ENCODE measurements around the gene NIPAL1.
"Not testable (repeated sequence)": the region's sequence is repeated elsewhere in the genome, so short reads cannot be mapped to it uniquely, and the experiment has no call there.

Gene NIPAL1

DNA sequence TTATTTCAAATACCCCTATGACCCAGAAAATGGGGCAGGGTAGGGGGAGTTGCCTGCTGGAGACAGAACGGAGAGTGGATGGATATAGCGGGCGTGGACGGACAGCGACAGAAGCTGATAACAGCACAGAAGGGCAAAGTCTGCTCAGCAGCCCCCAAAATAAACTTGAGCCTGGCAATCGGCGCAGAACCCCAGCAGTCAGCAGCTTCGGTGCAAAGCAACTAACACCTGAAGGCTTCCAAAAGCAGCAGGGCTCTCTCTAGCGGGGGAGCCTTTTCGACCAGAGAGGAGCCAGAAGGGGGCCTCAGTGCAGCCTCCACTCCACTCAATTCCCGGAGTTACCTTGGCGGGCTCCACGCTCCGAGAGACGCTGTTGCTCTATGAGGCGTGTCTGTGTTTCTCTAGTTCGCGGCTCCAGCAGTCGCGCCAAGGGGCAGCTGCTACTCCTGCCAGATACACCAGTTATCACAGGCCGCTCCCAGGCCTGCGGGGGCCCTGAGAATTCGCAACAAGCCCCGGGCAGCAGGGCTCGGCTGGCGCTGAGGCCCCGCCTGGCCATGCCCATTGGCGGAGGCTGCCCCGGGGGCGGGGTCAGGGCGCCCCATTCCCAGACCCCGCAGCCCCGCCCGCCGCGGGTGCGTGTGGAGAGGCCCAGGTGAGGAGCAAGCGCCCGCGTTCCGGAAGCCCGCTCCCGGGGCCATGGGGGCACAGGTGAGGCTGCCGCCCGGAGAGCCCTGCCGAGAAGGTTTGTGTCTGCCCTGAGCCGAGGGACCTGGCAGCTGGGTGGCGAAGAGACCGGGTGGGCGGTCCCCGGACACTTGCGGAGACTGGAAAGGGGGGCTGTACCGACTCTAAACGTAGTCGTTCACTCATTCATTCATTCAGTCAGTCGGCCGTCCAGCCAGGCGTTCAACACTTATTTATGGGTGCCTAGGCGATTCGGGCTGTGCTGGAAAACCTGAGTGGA is at the start of gene NIPAL1, which contains the start of gene CNGA1:
Gene NIPAL1 (plus strand): TSS at position 632 of the 967 bp plus-strand sequence. CDS start 68 bp downstream, at position 700.
Gene CNGA1 (minus strand): TSS at position 541 of the 967 bp plus-strand sequence. CDS start 63,992 bp downstream, outside the sequence.
- Mint-ChIP-seq H3K4me1 (peaks cover 9% of the 10 kb centered on the region), H3K36me3 (no peaks in the 10 kb centered on the region), H3K27me3 (peaks cover 52% of the 10 kb centered on the region), H3K4me3 (peak within 1 kb of the TSS; percentile 69), H3K27ac (no peak within 1 kb of the TSS), H3K9me3 (no peaks in the 10 kb centered on the region)
- peak; percentile 73 for DNase-seq
- CTCF ChIA-PET = interaction anchor here (0.8 to 1.6 kb wide), 4 partner anchors 14 to 93 kb away, joined by 3 to 5 read pairs (median 3); no protein-coding TSS in a partner anchor

DNA sequence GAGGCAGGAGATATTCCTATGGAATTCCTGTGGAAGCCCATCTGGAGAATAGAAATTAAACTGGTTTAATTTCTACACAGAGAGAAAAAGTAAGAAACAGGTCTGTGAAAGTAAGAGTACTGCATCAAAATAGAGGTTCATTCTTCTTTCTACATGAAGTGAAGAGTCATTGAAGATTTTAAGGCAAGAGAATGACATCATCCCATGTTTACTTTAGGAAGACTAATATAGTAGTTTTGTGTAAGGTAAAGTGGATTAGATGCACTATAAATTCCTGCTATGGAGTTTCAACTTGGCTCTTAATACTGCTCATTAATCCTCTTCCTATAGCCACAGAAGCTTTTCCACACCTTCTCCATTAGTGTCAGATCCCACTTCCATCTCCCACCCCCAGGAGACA is 47.7 kb upstream of the NIPAL1 start:
- Mint-ChIP-seq H3K27me3 (no peaks in the 10 kb centered on the region), H3K36me3 (no peaks in the 10 kb centered on the region), H3K27ac (no peak overlapping the region), H3K4me3 (no peak overlapping the region), H3K4me1 (no peaks in the 10 kb centered on the region), H3K9me3 (no peaks in the 10 kb centered on the region)
- no peak for DNase-seq
- CTCF ChIA-PET = no interaction called here

DNA sequence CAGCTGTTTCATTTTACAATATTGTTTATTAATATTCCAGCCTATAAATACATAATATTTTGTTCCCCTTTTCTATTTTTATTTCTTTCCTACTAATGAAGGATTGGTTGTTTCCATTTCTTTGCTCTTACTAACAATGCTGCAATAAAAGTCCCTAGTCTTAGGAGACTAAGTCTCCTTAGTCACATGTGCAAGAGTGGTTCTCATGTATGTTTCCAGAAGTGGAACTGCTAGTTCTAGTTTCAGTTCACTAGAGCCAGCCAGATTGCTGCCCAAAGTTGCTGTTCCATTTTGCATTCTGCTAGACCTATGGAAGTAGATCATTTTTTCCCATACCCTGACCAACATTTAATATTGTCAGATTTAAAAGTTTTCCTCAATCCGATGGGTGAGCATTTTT is 44.4 kb upstream of the NIPAL1 start:
- CTCF ChIA-PET = no interaction called here
- Mint-ChIP-seq H3K27me3 (no peaks in the 10 kb centered on the region), H3K36me3 (no peaks in the 10 kb centered on the region), H3K9me3 (no peaks in the 10 kb centered on the region), H3K27ac (no peak overlapping the region), H3K4me1 (no peaks in the 10 kb centered on the region), H3K4me3 (no peak overlapping the region)
- no peak for DNase-seq

DNA sequence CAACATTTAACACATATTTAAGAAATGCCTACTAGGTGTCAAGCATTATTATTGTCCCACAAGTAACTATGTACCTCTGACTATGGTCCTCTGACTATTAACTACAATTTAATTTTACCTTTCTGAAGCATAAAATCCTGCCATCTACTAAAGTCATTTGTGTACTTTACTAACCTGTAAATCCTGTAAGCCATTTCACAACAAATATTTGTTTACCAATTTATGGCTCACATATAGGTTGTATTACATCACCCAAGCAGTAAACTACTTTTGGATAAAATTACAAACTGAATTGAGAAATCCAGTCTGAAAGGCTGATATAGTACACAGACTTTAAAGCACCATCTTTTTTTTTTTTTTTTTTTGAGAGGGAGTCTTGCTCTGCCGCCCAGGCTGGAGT is 43.9 kb upstream of the NIPAL1 start:
- no peak for DNase-seq
- H3K27ac Mint-ChIP-seq = no peak overlapping the region
- H3K4me1 Mint-ChIP-seq = no peaks in the 10 kb centered on the region
- no peaks in the 10 kb centered on the region for H3K9me3 Mint-ChIP-seq
- no peak overlapping the region for H3K4me3 Mint-ChIP-seq
- no peaks in the 10 kb centered on the region for H3K27me3 Mint-ChIP-seq
- CTCF ChIA-PET = no interaction called here
- no peaks in the 10 kb centered on the region for H3K36me3 Mint-ChIP-seq

DNA sequence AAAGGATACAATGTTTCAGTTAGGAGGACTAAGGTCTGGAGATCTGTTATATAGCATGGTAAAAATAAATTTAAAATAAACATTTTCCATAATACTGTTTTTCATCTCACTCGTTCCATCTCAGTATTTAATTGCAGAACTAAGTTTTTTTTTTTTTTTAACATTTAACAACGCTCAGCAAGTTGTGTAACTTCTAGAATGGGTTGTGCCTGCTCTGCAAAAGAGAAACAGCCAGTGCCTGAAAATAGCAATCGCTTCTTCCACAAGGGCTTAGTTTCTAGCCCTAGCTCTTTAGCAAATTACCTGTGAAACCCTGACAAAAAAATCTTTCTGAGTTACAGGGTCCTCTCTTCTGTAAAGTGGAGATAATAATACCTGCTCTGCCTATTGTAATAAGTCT is 42.0 kb upstream of the NIPAL1 start:
- CTCF ChIA-PET = no interaction called here
- no peak for DNase-seq
- no peaks in the 10 kb centered on the region for H3K27me3 Mint-ChIP-seq
- H3K9me3 Mint-ChIP-seq = no peaks in the 10 kb centered on the region
- H3K4me3 Mint-ChIP-seq = no peak overlapping the region
- H3K36me3 Mint-ChIP-seq = no peaks in the 10 kb centered on the region
- H3K4me1 Mint-ChIP-seq = no peaks in the 10 kb centered on the region
- H3K27ac Mint-ChIP-seq = no peak overlapping the region

DNA sequence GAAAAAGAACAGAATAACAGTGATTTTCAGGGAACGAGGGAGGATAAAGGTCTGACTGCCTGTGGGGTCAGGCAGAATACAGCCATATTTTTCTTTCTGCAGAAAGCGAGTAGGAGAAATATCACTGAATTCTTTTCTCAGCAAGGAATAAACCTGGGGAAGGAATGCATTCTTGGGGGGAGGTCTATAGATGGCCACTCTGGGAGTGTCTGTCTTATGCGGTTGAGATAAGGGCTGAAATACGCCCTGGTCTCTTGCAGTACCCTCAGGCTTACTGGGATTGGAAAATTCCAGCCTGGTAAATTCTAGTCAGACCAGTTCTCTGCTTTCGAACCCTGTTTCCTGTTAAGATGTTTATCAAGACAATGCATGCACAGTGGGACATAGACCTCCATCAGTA is 26.4 kb upstream of the NIPAL1 start:
- no peak for DNase-seq
- Mint-ChIP-seq H3K9me3 (peaks cover 8% of the 10 kb centered on the region), H3K27me3 (no peaks in the 10 kb centered on the region), H3K36me3 (no peaks in the 10 kb centered on the region), H3K4me1 (peaks cover 7% of the 10 kb centered on the region), H3K27ac (no peak overlapping the region), H3K4me3 (no peak overlapping the region)
- CTCF ChIA-PET = no interaction called here

DNA sequence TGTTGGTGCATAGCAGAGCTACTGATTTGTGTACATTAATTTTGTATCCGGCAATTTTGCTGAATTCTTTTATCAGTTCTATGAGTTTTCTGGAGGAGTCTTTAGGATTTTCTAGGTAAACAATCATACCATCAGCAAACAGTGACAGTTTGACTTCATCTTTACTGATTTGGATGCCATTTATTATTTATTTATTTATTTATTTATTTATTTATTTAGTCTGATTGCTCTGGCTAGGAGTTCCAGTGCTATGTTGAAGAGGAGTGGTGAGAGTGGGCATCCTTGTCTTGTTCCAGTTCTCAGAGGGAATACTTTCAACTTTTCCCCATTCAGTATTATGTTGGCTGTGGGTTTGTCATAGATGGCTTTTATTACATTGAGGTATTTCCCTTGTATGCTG is 24.1 kb upstream of the NIPAL1 start:
- H3K4me3 Mint-ChIP-seq, H3K4me1 Mint-ChIP-seq, DNase-seq, H3K27ac Mint-ChIP-seq, CTCF ChIA-PET, H3K9me3 Mint-ChIP-seq, H3K27me3 Mint-ChIP-seq, H3K36me3 Mint-ChIP-seq: not testable (repeated sequence)

DNA sequence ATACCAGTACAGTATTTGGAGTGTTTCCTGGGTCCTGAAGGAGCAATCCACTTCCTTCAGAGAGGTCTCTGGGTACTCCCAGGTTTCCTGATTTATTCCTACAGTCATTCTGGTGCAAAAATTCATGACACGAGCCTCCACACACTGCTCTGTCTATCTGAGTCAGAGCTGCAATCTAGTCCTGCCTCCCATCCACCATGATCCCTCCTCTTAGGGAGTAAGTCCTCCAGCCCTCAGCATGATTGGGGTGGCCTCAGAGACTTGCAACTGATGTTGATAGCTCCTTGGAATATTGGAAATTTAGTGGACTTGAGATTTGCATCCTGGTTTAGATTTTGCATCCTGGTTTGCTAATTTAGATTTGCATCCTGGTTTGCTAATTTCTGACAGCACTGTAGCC is 20.6 kb upstream of the NIPAL1 start:
- H3K4me1 Mint-ChIP-seq = peaks cover 7% of the 10 kb centered on the region
- H3K36me3 Mint-ChIP-seq = no peaks in the 10 kb centered on the region
- CTCF ChIA-PET = no interaction called here
- H3K27ac Mint-ChIP-seq = no peak overlapping the region
- no peak overlapping the region for H3K4me3 Mint-ChIP-seq
- H3K9me3 Mint-ChIP-seq = peaks cover 3% of the 10 kb centered on the region
- no peaks in the 10 kb centered on the region for H3K27me3 Mint-ChIP-seq
- DNase-seq = no peak

DNA sequence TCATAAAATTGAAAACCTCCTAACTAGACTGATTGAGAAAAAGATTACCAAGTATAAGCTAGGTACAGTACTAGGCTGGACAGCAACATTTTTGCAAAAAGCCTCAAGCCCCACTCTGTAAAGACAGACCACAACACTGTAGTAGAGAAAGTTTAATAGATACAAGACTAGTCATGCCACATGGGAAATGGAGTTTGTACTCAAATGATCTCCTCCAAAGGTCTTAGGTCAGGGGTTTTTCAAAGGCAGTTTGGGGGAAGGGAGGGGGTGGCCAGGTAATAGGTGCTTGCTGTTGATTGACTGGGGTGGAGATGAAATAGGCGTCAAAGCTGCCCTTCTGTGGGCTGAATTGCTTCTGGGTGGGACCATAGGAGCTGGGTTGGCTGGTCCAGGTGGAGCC is 14.3 kb upstream of the NIPAL1 start:
- Mint-ChIP-seq H3K9me3 (peaks cover 7% of the 10 kb centered on the region), H3K4me3 (no peak overlapping the region), H3K27ac (no peak overlapping the region), H3K4me1 (no peaks in the 10 kb centered on the region), H3K36me3 (peaks cover 2% of the 10 kb centered on the region), H3K27me3 (peaks cover 4% of the 10 kb centered on the region)
- no peak for DNase-seq
- CTCF ChIA-PET = interaction anchor here (1.0 to 5.4 kb wide), 6 partner anchors 14 to 107 kb away, joined by 3 to 34 read pairs (median 5); partner anchors contain the start of genes CNGA1 and NIPAL1

DNA sequence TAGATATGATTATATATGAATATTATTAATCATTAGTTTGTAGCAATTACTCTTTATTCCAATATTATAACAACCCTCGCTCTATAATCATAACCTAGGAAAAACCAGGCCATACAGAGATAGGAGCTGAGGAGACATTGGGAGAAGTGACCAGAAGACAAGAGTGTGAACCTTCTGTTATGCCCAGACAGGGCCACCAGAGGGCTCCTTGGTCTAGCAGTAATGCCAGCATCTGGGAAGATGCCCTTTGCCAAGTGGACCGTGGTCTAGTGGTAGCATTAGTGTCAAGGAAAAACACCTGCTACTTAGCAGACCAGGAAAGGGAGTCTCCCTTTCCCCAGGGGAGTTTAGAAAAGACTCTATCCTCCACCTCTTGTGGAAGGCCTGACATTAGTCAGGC is 13.0 kb upstream of the NIPAL1 start:
- not testable (repeated sequence) for H3K36me3 Mint-ChIP-seq, H3K27ac Mint-ChIP-seq, H3K4me1 Mint-ChIP-seq, H3K27me3 Mint-ChIP-seq, H3K4me3 Mint-ChIP-seq
- CTCF ChIA-PET = interaction anchor here (0.6 to 5.4 kb wide), 11 partner anchors 13 to 339 kb away, joined by 3 to 34 read pairs (median 4); partner anchors contain the start of genes CNGA1 and NIPAL1
- peak; percentile 60 for DNase-seq
- peaks cover 12% of the 10 kb centered on the region for H3K9me3 Mint-ChIP-seq

DNA sequence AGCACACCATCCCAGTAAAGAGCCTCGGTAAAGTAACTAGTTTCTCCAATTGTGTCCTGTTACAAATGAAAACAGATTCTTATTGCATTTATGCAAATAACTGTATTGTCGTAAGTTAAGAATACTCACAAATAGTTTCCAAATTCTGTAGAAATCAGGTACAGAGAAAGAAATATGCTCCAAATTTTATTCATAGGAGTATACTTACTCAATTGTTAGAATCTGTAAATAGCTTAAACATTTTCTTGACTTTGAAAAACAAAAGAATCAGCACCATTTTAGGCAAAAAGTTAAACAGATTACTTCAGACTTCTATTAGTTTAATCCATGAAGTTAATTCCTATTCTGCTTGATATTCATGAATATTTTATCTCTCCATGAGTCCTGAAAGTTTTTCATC is 10.8 kb upstream of the NIPAL1 start:
- CTCF ChIA-PET = interaction anchor here (5.4 kb wide), 1 partner anchor 81 kb away, joined by 34 read pairs; no protein-coding TSS in a partner anchor
- H3K9me3 Mint-ChIP-seq = peaks cover 12% of the 10 kb centered on the region
- no peak overlapping the region for H3K27ac Mint-ChIP-seq
- peaks cover 4% of the 10 kb centered on the region for H3K27me3 Mint-ChIP-seq
- DNase-seq = no peak
- peaks cover 2% of the 10 kb centered on the region for H3K36me3 Mint-ChIP-seq
- no peaks in the 10 kb centered on the region for H3K4me1 Mint-ChIP-seq
- H3K4me3 Mint-ChIP-seq = no peak overlapping the region

DNA sequence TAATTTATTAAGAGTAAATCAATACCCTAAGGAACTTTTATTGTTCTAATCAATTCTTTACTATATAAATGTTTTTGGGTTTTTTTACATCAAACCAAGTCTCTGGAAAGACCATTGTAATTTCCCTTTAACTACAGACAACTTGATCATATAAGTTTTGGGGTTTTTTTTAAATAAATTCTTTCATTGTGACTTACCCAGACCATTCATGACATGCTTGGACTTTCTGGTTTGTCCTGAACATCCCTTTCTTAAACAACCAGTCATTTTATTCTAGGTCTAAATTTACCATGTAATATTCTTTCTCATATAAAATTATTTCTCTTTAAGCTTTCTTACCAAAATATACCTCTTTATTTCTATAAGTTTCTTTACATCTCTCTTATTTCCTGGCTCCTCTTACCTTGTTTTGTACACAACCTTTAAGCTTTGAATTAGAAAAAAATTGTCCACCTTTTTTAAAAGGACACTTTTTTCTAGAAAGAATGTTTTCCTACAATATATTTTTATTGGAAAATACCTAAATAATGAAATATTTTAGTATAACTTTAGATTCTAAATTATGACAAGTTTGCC is 8.5 kb upstream of the NIPAL1 start:
- H3K9me3 Mint-ChIP-seq = peaks cover 12% of the 10 kb centered on the region
- H3K4me1 Mint-ChIP-seq = no peaks in the 10 kb centered on the region
- H3K36me3 Mint-ChIP-seq = peaks cover 2% of the 10 kb centered on the region
- no peak for DNase-seq
- no peak overlapping the region for H3K4me3 Mint-ChIP-seq
- no peak overlapping the region for H3K27ac Mint-ChIP-seq
- peaks cover 7% of the 10 kb centered on the region for H3K27me3 Mint-ChIP-seq
- CTCF ChIA-PET = no interaction called here

DNA sequence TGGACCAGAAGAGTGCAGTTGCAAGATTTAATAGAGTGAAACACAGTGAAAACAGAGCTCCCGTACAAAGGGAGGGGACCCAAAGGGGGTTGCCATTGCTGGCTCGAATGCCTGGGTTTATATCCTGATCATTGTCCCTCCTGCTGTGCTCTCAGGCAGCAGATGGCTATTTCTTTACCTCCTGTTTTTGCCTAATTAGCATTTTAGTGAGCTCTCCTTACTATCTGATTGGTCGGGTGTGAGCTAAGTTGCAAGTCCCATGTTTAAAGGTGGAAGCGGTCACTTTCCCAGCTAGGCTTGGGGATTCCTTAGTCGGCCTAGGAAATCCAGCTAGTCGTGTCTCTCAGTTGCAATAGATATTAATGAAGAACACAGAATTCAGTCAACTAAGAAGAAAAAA is 5.7 kb upstream of the NIPAL1 start:
- CTCF ChIA-PET, H3K36me3 Mint-ChIP-seq, H3K27ac Mint-ChIP-seq, H3K4me1 Mint-ChIP-seq, H3K4me3 Mint-ChIP-seq, DNase-seq, H3K9me3 Mint-ChIP-seq: not testable (repeated sequence)
- peaks cover 23% of the 10 kb centered on the region for H3K27me3 Mint-ChIP-seq

DNA sequence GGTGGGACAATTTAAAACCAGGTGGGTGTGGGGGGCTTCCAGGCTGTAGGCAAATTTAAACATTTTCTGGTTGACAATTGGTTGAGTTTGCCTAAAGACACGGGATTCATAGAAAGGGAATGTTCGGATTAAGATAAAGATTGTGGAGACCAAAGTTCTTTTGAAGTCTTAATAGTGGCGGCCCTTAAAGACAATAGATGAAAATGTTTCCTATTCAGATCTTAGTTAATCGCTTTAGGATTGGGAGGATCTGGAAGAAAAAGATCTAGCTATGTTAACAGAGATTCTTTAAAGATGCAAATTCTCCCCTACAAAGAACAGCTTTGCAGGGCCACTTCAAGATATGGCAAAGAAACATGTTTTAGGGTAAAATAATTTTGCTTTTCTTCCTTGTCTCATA is 4.8 kb upstream of the NIPAL1 start:
- H3K9me3 Mint-ChIP-seq = peaks cover 6% of the 10 kb centered on the region
- H3K4me3 Mint-ChIP-seq = no peak overlapping the region
- no peak for DNase-seq
- CTCF ChIA-PET = no interaction called here
- no peak overlapping the region for H3K27ac Mint-ChIP-seq
- H3K27me3 Mint-ChIP-seq = peaks cover 31% of the 10 kb centered on the region
- H3K4me1 Mint-ChIP-seq = peaks cover 5% of the 10 kb centered on the region
- no peaks in the 10 kb centered on the region for H3K36me3 Mint-ChIP-seq

DNA sequence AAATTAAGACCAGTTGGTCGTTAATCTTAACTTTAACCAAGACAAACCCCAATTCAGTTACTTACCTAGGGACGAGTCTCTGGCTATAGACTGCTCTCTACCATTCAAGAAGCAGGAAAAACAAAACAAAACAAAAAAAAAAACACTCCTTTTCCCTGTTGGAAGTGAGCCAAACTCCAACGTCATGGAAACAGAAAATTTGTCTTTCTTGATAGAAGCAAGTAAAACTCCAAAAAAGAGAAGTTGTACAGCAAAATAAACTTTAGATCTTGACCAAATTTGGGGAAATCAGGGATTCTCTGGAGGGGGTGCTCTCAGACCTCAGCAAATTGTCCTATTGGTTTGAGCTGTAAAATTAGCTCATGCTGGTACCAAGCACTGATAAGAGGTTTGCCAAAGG is 3.7 kb upstream of the NIPAL1 start:
- H3K36me3 Mint-ChIP-seq = no peaks in the 10 kb centered on the region
- peaks cover 4% of the 10 kb centered on the region for H3K9me3 Mint-ChIP-seq
- no peak overlapping the region for H3K4me3 Mint-ChIP-seq
- H3K4me1 Mint-ChIP-seq = peaks cover 9% of the 10 kb centered on the region
- H3K27ac Mint-ChIP-seq = no peak overlapping the region
- no peak for DNase-seq
- CTCF ChIA-PET = no interaction called here
- H3K27me3 Mint-ChIP-seq = peaks cover 41% of the 10 kb centered on the region
